GM12801 (cell line): ENCODE data around the gene SYT6.

Experiments used
- TF ChIP-seq, protein P1 (sequence below): IDR thresholded peaks from one replicate; pipeline ENCODE4 v1.5.1; 2011; ENCODE audit warnings: control low read depth; ENCODE audit not compliant: insufficient read length; ENCODE audit errors: extremely low read depth

The SYT6 gene

DNA sequence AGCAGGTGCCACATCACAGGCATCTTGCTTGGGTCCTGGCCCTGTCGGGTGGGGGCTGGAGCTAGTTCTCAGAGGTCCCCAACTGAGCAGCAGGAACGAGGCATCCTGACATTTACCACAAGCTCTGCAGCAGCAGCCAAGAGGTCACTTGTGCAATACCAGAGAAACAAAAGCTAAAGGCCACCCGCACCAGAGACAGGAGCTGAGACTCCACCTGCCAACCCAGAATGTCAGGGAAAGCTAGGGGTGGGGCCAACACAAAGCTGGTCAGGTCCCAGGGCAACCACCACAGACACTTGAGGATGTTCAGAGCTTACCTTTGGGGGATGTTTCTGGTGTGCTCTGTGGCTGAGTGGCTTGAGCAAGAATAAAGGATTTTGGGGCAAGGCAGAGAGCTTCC is 13.6 kb upstream of the SYT6 start:
- TF ChIP-seq, protein P1, sequence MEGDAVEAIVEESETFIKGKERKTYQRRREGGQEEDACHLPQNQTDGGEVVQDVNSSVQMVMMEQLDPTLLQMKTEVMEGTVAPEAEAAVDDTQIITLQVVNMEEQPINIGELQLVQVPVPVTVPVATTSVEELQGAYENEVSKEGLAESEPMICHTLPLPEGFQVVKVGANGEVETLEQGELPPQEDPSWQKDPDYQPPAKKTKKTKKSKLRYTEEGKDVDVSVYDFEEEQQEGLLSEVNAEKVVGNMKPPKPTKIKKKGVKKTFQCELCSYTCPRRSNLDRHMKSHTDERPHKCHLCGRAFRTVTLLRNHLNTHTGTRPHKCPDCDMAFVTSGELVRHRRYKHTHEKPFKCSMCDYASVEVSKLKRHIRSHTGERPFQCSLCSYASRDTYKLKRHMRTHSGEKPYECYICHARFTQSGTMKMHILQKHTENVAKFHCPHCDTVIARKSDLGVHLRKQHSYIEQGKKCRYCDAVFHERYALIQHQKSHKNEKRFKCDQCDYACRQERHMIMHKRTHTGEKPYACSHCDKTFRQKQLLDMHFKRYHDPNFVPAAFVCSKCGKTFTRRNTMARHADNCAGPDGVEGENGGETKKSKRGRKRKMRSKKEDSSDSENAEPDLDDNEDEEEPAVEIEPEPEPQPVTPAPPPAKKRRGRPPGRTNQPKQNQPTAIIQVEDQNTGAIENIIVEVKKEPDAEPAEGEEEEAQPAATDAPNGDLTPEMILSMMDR, result no peak

DNA sequence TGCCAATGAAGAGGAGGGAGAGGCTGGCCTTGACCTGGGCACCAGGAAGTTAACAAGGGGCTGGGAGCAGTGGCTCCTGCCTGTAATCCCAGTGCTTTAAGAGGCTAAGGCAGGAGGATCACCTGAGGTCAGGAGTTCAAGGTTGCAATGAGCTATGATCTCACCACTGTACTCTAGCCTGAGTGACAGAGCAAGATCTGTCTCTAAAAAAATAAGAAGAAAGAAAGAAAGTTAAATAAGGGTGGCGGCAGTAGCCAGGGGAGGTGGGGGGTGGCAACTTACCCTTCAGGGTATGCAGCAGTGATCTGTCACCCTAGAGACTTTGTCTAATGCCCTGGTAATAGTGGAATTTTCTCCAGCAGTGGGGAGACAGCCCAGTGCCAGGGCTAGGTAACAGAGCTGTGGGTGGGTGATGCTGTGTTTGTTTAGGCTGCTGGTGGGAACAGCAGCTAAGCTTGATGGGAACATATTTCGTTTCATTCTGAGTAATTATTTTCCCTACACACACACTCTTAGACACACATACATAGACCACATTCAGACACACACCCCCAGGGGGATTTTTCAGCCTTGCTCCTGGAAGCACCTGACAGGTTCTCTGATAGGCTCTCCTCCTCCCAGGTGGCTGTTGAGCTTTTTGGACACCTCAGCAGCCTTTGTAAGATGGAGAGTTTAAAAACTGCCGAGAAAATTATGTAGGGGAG is 11.3 kb upstream of the SYT6 start:
- TF ChIP-seq, protein P1, result no peak

DNA sequence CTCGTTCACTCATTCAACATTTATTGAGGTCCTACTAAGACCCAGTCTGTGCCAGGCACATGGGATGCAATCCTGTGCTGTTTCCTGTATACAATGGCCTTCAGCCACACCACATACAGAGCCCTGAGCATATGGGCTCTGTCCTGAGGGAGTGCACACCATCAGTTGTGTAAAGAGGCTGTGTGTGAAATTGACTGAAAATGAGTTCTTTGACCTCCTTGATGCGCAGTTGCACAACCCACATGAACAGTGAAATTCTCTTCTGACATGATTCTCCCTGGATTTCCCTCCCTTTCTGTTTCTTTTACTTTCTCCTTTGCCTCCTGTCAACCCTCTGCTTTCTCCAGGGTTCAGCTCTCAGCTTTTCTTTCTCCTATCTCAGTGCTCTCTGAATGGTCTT is 6.3 kb upstream of the SYT6 start:
- TF ChIP-seq, protein P1, result no peak

DNA sequence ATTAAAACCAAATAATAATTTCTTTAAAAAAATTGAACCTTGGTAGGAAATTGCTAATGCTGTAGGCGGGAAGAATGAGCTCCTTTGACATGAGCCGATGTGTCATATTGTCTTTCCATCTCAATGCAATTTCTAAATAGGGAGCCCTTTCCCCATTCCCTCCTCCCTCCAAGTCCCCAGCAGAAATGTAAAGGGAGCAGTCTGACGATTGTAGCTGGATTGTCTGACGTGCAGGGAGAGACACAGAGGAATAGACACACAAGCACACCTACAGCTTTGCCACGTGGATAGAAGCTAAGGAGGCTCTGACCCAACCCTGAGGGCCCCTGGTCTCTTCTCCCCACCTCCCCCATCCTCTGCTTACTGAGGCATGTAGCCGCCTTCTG is 3.6 kb upstream of the SYT6 start:
- TF ChIP-seq, protein P1, result no peak

DNA sequence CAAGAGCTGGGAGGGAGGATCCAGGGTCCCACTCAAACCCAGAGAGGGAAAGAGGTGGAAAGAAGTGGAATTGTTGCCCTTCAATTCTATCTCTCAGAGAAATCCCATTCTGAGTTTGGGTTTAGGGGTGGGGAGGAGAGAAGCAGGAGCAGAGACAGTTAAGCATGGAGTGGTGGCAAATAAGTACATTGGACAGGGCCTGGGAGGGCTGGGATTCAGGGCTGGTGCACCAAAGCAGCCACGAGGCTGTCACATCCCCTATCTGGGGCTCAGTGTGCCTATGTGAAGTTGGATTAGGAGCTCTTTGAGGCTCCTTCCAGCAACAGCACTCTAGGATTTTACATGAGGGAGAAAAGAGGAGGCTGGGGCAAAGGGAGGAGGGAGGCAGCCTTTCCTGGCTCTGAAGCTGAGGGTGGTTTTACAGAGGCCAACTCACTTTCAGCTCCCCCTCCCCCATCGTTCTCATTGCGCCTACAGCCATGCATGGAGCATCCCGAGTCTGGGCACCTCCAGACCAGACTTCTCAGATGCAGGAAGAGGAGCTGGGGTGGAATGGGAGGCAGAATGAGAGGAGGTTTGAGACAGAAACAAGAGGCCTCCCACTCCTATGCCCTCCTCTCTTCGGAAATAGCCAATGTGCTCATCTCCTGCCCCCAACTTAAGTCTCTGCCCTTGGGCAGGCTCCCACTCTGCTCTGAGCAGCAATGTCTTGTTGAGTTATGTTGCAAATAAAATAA is 3.0 kb upstream of the SYT6 start:
- TF ChIP-seq, protein P1, result no peak

DNA sequence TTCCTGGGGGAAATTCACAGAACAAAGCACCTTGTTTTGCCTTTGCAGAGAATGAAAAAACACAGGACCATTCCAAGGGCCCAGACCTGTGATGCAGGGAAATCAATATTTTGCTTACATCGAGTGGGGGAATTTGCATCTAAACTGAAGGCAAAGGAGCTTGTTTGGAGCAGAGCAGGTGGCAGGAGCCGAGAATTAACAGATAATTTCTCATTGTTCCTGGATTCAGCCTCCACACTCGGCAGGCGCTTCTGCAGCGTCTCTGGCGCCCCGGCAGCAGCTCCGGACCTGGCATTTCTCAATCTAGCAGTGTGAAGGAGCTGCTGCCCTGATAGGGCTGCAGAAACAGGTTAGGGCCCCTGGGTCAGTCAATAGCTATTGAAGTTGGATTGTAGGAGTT is 2.0 kb upstream of the SYT6 start:
- TF ChIP-seq, protein P1, result no peak

DNA sequence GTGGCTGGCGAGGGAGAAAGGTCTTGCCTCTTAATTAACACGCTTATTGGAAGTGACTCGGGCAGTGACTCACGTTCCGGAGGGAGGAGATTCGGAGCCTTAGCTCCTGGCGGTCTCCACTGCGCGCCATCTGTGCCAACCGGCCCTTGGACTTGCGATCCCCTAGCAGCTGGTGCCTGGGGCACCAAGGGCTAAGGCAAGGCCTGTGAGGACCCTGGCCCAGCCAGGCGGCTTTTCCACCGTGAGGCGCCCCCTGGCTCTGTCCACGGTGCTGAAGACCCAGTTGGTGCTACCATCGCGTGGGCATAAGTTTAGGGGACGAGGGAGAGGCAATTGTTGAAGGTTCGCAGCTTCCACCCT is 1.3 kb upstream of the SYT6 start:
- TF ChIP-seq, protein P1, result no peak
